Prostate gland (tissue), 2 donors: ENCODE results near the gene CRYBG1. TPM values are rescaled to one million over a fixed set of nuclear protein-coding genes. Genes with fewer than 3 reads are reported as not detected.

Experiments
- DNase-seq: peaks from one replicate; pipeline ENCODE4 v3.0.0-alpha.2; 2019; ENCODE audit warnings: low spot score
- H3K27ac ChIP-seq, 2 donors: fragments of 200-600 bp; sonication (generic); 2 replicates each; pipeline ENCODE4 v1.5.1; 2017 to 2019
- H3K27me3 ChIP-seq: fragments of 200-600 bp; sonication (generic); replicated peaks from 2 replicates; pipeline ENCODE4 v1.5.1; 2019; ENCODE audit not compliant: insufficient read depth
- H3K36me3 ChIP-seq, 2 donors: fragments of 200-600 bp; sonication (generic); 1 replicate in 1 of 2; 2 replicates in 1 of 2; pipeline versions ENCODE4 v1.5.1 to v1.8.1; 2017 to 2019
- H3K4me1 ChIP-seq: fragments of 200-600 bp; sonication (generic); replicated peaks from 2 replicates; pipeline ENCODE4 v1.5.1; 2019
- H3K4me3 ChIP-seq, 2 donors: fragments of 200-600 bp; sonication (generic); 2 replicates each; pipeline ENCODE4 v1.5.1; 2017 to 2019
- H3K9me3 ChIP-seq: fragments of 200-600 bp; sonication (generic); 2 replicates; pipeline ENCODE4 v1.5.1; 2017
- CTCF ChIP-seq, 4 experiments: fragments of 200-600 bp in 2 of 4; fragments of 450-650 bp in 2 of 4; sonication (generic) in 2 of 4; IDR thresholded peaks; 1 replicate in 3 of 4; 2 replicates in 1 of 4; pipeline ENCODE4 v1.5.1; 2016 to 2019; ENCODE audit warnings: antibody characterized with exemption in 4 of 4, mild to moderate bottlenecking in 2 of 4, moderate library complexity in 2 of 4
- POLR2A ChIP-seq: fragments of 450-650 bp; IDR thresholded peaks from one replicate; pipeline ENCODE4 v1.6.1; 2016; ENCODE audit warnings: antibody characterized with exemption, mild to moderate bottlenecking
- POLR2AphosphoS5 ChIP-seq: sonication (generic); formaldehyde crosslinking; IDR thresholded peaks from one replicate; pipeline ENCODE4 v1.6.1; 2017; ENCODE audit warnings: antibody characterized with exemption
- WGBS: methylation state at CpG from one replicate; pipeline ENCODE4 v1.1.5; 2018; 5-methylcytosine and 5-hydroxymethylcytosine counted together
- intact Hi-C: fragments of 100-400 bp; cut with DNase I; formaldehyde crosslinking; loops from one replicate; pipeline ENCODE4 v1.14.2; 2022
- total RNA-seq, 2 donors: library from RNA; depleted of rRNA; stranded (reverse); fragments of >200 nt; gene quantifications; one replicate each; pipeline ENCODE4 v1.1.0, GENCODE V29; 2016

CRYBG1 gene
- total RNA-seq, 2 donors from 2014 or later, result 39.9 to 75.4 TPM

GRCh38 chr6:106373502-106374239 is 13.2 kb downstream of the CRYBG1 start:
- 86% methylated on average over 1 of the region's 1 CpG for WGBS
- H3K9me3 ChIP-seq, result no peaks in the 10 kb centered on the region
- no peak for DNase-seq
- intact Hi-C loops, result no loop called here
- TF ChIP-seq CTCF (IDR thresholded peaks at IDR 0.05) (no peak), POLR2AphosphoS5 (no peak), POLR2A (no peak)
- no peaks in the 10 kb centered on the region for H3K36me3 ChIP-seq
- no peaks in the 10 kb centered on the region for H3K4me1 ChIP-seq
- no peak overlapping the region for H3K4me3 ChIP-seq
- no peaks in the 10 kb centered on the region for H3K27me3 ChIP-seq
- no peak overlapping the region for H3K27ac ChIP-seq

GRCh38 chr6:106377061-106377540 is 16.6 kb downstream of the CRYBG1 start:
- DNase-seq, result no peak
- peak overlapping the region in 1 of 2 donors; percentile 5 for H3K4me3 ChIP-seq
- H3K9me3 ChIP-seq, result no peaks in the 10 kb centered on the region
- 14% methylated on average over 5 of the region's 5 CpGs for WGBS
- no peak for TF ChIP-seq CTCF (IDR thresholded peaks at IDR 0.05)
- TF ChIP-seq POLR2A, result no peak
- no peak for TF ChIP-seq POLR2AphosphoS5
- peak overlapping the region; percentile 5 to 56 for H3K27ac ChIP-seq
- intact Hi-C loops, result no loop called here
- no peaks in the 10 kb centered on the region for H3K4me1 ChIP-seq
- no peaks in the 10 kb centered on the region for H3K36me3 ChIP-seq
- no peaks in the 10 kb centered on the region for H3K27me3 ChIP-seq

- intact Hi-C loops, result no loop called here
Measured at GRCh38 chr6:106379951-106380350, 19.4 kb downstream of the CRYBG1 start.

GRCh38 chr6:106380407-106380806 is 19.9 kb downstream of the CRYBG1 start:
- H3K27ac ChIP-seq, result no peak overlapping the region
- DNase-seq, result no peak
- no peaks in the 10 kb centered on the region for H3K4me1 ChIP-seq
- H3K4me3 ChIP-seq, result no peak overlapping the region
- H3K36me3 ChIP-seq, result no peaks in the 10 kb centered on the region
- intact Hi-C loops, result no loop called here
- 23% methylated on average over 1 of the region's 1 CpG for WGBS
- no peaks in the 10 kb centered on the region for H3K9me3 ChIP-seq
- TF ChIP-seq POLR2AphosphoS5, result no peak
- no peak for TF ChIP-seq POLR2A
- TF ChIP-seq CTCF (IDR thresholded peaks at IDR 0.05), result no peak
- no peaks in the 10 kb centered on the region for H3K27me3 ChIP-seq

More at GRCh38 chr6:106379951-106380350, 19.4 kb downstream of the CRYBG1 start:
- H3K9me3 ChIP-seq, result no peaks in the 10 kb centered on the region
- no peaks in the 10 kb centered on the region for H3K36me3 ChIP-seq
- TF ChIP-seq POLR2A, result no peak
- no peak for TF ChIP-seq POLR2AphosphoS5
- TF ChIP-seq CTCF (IDR thresholded peaks at IDR 0.05), result no peak
- H3K4me3 ChIP-seq, result no peak overlapping the region
- H3K27me3 ChIP-seq, result no peaks in the 10 kb centered on the region
- no peaks in the 10 kb centered on the region for H3K4me1 ChIP-seq
- DNase-seq, result no peak
- 23% methylated on average over 1 of the region's 1 CpG for WGBS
- no peak overlapping the region for H3K27ac ChIP-seq

- no peaks in the 10 kb centered on the region for H3K27me3 ChIP-seq
- no peak overlapping the region for H3K4me3 ChIP-seq
- intact Hi-C loops, result no loop called here
- no peak for TF ChIP-seq POLR2A
- TF ChIP-seq POLR2AphosphoS5, result no peak
- TF ChIP-seq CTCF (IDR thresholded peaks at IDR 0.05), result no peak
- WGBS, result 94% methylated on average over 1 of the region's 1 CpG
- no peaks in the 10 kb centered on the region for H3K4me1 ChIP-seq
- no peaks in the 10 kb centered on the region for H3K36me3 ChIP-seq
- no peaks in the 10 kb centered on the region for H3K9me3 ChIP-seq
- no peak for DNase-seq
- H3K27ac ChIP-seq, result no peak overlapping the region
Measured at GRCh38 chr6:106381223-106381622, 20.7 kb downstream of the CRYBG1 start.
